ENCODE measurements around the gene TSSC4. TPM values are rescaled to one million over a fixed set of nuclear protein-coding genes. Genes with fewer than 3 reads are reported as not detected.

TSSC4 gene
- total RNA-seq, 6 experiments from 2014 or later = 17.6 to 27.0 (median 19.5) TPM

DNA sequence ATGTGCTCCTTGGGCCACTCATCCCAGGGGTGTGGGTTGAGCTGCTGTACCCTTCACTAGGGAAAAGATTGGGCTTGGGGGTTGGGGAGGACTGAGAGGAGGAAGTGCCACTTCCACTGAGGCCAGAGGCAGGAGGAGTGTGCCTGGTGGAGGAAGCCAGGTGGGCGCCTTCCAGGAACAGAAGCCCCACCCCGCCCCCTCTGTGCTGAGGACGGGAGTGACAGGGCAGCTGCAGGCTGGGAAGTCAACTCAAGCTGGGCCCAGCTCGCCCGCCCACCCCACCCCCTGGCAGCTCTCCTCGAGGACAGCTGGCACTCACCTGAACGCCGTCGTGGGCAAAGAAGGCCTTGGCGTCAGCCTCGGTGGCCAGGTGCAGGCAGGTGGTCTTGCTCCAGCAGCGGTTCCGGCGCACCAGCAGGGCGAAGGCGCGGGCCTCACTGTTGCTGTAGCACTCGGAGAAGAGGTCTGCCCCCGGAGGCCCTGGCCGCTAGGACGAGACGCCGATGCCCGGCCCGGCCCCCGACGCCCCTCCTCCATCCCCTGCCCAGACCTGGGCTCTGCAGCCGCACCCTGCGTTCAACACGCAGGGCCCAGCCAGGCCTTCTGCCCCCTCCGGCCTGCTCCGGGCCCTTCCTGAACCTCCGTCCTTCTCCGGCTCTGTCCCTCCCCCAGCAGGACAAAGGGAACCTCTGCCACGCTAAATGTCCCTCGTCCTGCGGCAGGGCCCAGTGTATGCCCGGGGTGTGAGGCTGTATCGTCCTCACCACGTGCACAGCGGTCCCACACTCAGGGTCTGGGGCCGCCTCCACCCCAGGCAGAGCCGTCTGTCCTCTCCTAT, 13.4 kb downstream of the TSSC4 start:
- no peaks in the 10 kb centered on the region for H3K27me3 ChIP-seq
- no peak for ATAC-seq
- DNase-seq = no peak
- H3K4me3 ChIP-seq = no peak overlapping the region
- H3K27ac ChIP-seq = no peak overlapping the region
- WGBS (ENCODE audit: insufficient coverage, low coverage, low lambda C conversion rate, missing lambda C conversion rate) = 81% methylated on average over 9 of the region's 43 CpGs
- no peak for TF ChIP-seq POLR2A (IDR thresholded peaks at IDR 0.05)
- TF ChIP-seq, protein P1, sequence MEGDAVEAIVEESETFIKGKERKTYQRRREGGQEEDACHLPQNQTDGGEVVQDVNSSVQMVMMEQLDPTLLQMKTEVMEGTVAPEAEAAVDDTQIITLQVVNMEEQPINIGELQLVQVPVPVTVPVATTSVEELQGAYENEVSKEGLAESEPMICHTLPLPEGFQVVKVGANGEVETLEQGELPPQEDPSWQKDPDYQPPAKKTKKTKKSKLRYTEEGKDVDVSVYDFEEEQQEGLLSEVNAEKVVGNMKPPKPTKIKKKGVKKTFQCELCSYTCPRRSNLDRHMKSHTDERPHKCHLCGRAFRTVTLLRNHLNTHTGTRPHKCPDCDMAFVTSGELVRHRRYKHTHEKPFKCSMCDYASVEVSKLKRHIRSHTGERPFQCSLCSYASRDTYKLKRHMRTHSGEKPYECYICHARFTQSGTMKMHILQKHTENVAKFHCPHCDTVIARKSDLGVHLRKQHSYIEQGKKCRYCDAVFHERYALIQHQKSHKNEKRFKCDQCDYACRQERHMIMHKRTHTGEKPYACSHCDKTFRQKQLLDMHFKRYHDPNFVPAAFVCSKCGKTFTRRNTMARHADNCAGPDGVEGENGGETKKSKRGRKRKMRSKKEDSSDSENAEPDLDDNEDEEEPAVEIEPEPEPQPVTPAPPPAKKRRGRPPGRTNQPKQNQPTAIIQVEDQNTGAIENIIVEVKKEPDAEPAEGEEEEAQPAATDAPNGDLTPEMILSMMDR (IDR thresholded peaks at IDR 0.05) = no peak
- H3K36me3 ChIP-seq = no peaks in the 10 kb centered on the region
- no peaks in the 10 kb centered on the region for H3K9me3 ChIP-seq
- intact Hi-C loops (cut with DNase I) = no loop called here
- no peaks in the 10 kb centered on the region for H3K4me1 ChIP-seq

DNA sequence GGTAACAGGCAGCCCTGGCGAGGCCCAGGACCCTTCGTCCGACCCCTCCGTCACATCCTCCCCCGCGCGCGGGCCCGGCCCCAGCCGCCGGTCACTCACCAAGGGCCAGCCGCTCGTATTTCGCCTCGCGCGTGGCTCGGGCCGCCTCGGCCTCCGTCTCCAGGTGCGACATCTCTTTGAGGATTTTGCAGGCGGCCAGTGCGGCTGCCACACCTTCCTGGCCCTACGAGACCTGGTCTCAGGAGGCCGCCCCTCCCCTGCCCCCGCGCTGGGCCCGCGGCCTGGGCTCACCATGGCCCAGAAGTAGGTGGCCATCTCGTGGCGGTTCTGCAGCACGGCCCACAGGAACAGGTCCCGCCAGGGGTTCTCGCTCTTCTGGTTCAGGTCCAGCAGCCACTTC, 14.1 kb downstream of the TSSC4 start:
- no peak for TF ChIP-seq POLR2A (IDR thresholded peaks at IDR 0.05)
- TF ChIP-seq, protein P1 (IDR thresholded peaks at IDR 0.05) = no peak

DNA sequence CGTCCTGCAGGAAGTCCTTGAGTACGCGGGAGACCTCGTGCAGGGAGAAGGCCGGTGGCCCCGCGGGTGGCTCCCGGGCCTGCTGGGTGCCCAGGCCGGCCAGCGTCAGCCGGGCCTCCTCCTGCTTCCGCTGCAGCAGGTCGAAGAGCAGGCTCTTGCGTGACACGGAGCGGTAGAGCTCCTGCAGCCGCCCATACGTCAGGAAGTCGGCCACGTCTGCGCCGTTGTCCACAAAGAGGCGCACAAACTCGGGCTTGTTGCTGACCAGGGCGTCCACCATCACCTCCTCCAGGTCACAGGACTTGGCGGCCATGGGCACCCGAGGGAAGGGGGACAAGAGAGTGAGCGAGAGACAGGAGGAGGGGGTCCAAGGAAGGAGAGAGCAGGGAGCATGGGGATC, 14.6 kb downstream of the TSSC4 start:
- intact Hi-C loops (cut with DNase I) = loop anchor here in 1 of 2 donors (5.0 kb wide), 1 partner anchor 108 kb away; no protein-coding TSS in a partner anchor
- no peak for DNase-seq
- H3K4me3 ChIP-seq = no peak overlapping the region
- 80% methylated on average over 15 of the region's 28 CpGs for WGBS (ENCODE audit: insufficient coverage, low coverage, low lambda C conversion rate, missing lambda C conversion rate)
- TF ChIP-seq, protein P1 (IDR thresholded peaks at IDR 0.05) = no peak
- TF ChIP-seq POLR2A (IDR thresholded peaks at IDR 0.05) = no peak
- H3K27ac ChIP-seq = no peak overlapping the region
- H3K36me3 ChIP-seq = no peaks in the 10 kb centered on the region
- H3K9me3 ChIP-seq = no peaks in the 10 kb centered on the region
- H3K4me1 ChIP-seq = no peaks in the 10 kb centered on the region
- H3K27me3 ChIP-seq = no peaks in the 10 kb centered on the region
- no peak for ATAC-seq

More for the DNA sequence above, 14.1 kb downstream of the TSSC4 start:
- Histone ChIP-seq H3K27ac (no peak overlapping the region), H3K27me3 (no peaks in the 10 kb centered on the region), H3K4me3 (no peak overlapping the region), H3K4me1 (no peaks in the 10 kb centered on the region), H3K36me3 (no peaks in the 10 kb centered on the region), H3K9me3 (no peaks in the 10 kb centered on the region)
- 77% methylated on average over 5 of the region's 35 CpGs for WGBS (ENCODE audit: insufficient coverage, low coverage, low lambda C conversion rate, missing lambda C conversion rate)
- ATAC-seq (no peak), DNase-seq (no peak)
- intact Hi-C loops (cut with DNase I) = loop anchor here in 1 of 2 donors (5.0 kb wide), 1 partner anchor 107 kb away; no protein-coding TSS in a partner anchor

DNA sequence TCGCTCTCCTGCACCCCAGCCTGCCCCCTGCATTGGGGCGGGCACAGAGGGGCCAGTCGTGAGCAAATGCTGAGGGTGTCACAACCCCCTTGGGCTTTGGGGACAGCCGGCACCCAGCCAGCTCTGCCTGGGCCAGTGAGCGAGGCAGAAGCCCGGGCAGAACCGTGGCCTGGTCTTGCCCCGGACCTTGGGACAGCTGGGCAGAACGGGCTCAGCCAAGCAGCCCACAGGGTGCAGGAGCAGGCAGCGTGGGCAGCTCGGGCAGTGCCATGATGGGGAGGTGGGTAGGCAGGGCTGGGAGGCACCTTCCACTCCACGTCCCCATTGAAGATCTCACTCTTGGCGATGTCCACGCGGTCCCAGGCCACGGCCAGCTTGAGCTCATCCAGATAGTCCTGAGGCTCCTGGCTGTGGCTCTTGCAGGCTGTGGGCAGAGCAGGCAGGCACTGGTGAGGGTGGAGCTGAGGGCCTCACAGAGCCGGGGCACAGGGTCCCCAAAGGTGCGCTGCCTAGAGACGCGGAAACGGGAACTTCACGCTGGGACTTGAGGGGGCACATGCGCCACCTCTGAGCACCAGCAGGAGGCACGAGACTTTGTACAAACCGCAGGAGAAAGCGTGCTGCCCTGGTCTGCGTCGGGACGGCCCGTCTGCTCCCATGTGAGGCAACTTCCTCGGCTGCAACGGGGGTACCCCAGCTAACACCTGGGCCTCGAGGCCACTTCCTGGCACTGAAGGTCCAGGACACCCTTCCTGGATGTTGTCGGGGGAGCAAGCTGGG, 15.2 kb downstream of the TSSC4 start:
- no peak for ATAC-seq
- intact Hi-C loops (cut with DNase I) = loop anchor here in 1 of 2 donors (5.0 kb wide), 1 partner anchor 108 kb away; no protein-coding TSS in a partner anchor
- no peaks in the 10 kb centered on the region for H3K9me3 ChIP-seq
- H3K4me3 ChIP-seq = no peak overlapping the region
- no peak for TF ChIP-seq POLR2A (IDR thresholded peaks at IDR 0.05)
- TF ChIP-seq, protein P1 (IDR thresholded peaks at IDR 0.05) = no peak
- 81% methylated on average over 7 of the region's 34 CpGs for WGBS (ENCODE audit: insufficient coverage, low coverage, low lambda C conversion rate, missing lambda C conversion rate)
- no peak overlapping the region for H3K27ac ChIP-seq
- no peaks in the 10 kb centered on the region for H3K27me3 ChIP-seq
- H3K36me3 ChIP-seq = no peaks in the 10 kb centered on the region
- no peak for DNase-seq
- H3K4me1 ChIP-seq = no peaks in the 10 kb centered on the region

All from right lobe of liver (tissue), 6 donors.